GM12878 (cell line): ENCODE data around the gene SHPK. TPM values are rescaled to one million over a fixed set of nuclear protein-coding genes. Genes with fewer than 3 reads are reported as not detected.

Experiments
- ATAC-seq: fragments of 200-7000 bp; cut with Tn5 transposase; 3 replicates; pipeline ENCODE4 v1.9.1; 2020; ENCODE audit warnings: mild to moderate bottlenecking, moderate library complexity
- BruUV-seq: library from RNA; stranded (reverse); fragments of 400-500 nt; replicated peaks from 2 replicates; lab custom pipeline; 2021; lab: Mats Ljungman, UMichigan
- CTCF ChIA-PET: fragments of 300-600 bp; sonication (Branson Sonifier 250); formaldehyde crosslinking; extraction: SDS; loops from one replicate; lab custom pipeline; 2021; ENCODE audit warnings: inconsistent platforms; lab: Yijun Ruan, JAX
- POLR2A ChIA-PET: fragments of 350-600 bp; formaldehyde crosslinking; extraction: SDS; loops from one replicate; lab custom pipeline; 2021; ENCODE audit warnings: inconsistent platforms; lab: Charles Lee
- RAD21 ChIA-PET: fragments of 300-600 bp; sonication (Branson Sonifier 250); formaldehyde crosslinking; loops from one replicate; lab custom pipeline; 2023; ENCODE audit warnings: antibody characterized with exemption; ENCODE audit not compliant: unreplicated experiment; lab: Charles Lee
- SMC1A ChIA-PET: fragments of 300-600 bp; sonication (Branson Sonifier 250); formaldehyde crosslinking; loops from one replicate; lab custom pipeline; 2023; ENCODE audit not compliant: unreplicated experiment, uncharacterized antibody; lab: Charles Lee
- DNase-seq: peaks from one replicate; pipeline ENCODE4 v3.0.0-alpha.2; 2011; ENCODE audit warnings: low read depth, low spot score
- FAIRE-seq: peaks from 3 replicates; lab custom pipeline; 2011; peaks lifted over from hg19 to GRCh38; lab: Jason Lieb, UNC
- H2AFZ ChIP-seq: 2 replicates; pipeline ENCODE4 v1.6.0; 2011; ENCODE audit warnings: low read depth, low read length, control low read depth; ENCODE audit not compliant: control insufficient read depth
- H3K27ac ChIP-seq: 2 replicates; pipeline ENCODE4 v1.5.1; 2011; ENCODE audit warnings: control low read depth; ENCODE audit not compliant: control insufficient read depth, insufficient read depth
- H3K27me3 ChIP-seq, 2 experiments: replicated peaks in 1 of 2; 2 replicates each; pipeline versions ENCODE4 v1.6.0 to v1.6.1; 2011; ENCODE audit warnings: low read length in 1 of 2; ENCODE audit not compliant: control insufficient read depth in 2 of 2, insufficient read depth in 2 of 2
- H3K36me3 ChIP-seq, 2 experiments: 2 replicates each; pipeline ENCODE4 v1.5.1; 2011; ENCODE audit warnings: low read length in 1 of 2; ENCODE audit not compliant: control insufficient read depth in 2 of 2, insufficient read depth in 2 of 2
- H3K4me1 ChIP-seq: 2 replicates; pipeline ENCODE4 v1.6.1; 2011; ENCODE audit warnings: mild to moderate bottlenecking, low read length, moderate library complexity, mixed read lengths; ENCODE audit not compliant: control insufficient read depth, insufficient read depth
- H3K4me2 ChIP-seq: 2 replicates; pipeline ENCODE4 v1.6.0; 2011; ENCODE audit warnings: control low read depth; ENCODE audit not compliant: control insufficient read depth, insufficient read depth
- H3K4me3 ChIP-seq: fragments of 200-600 bp; sonication (generic); 2 replicates; pipeline ENCODE4 v1.5.1; 2016
- H3K79me2 ChIP-seq: 2 replicates; pipeline ENCODE4 v1.6.0; 2011; ENCODE audit warnings: low read length; ENCODE audit not compliant: control insufficient read depth, insufficient read depth
- H3K9ac ChIP-seq: 2 replicates; pipeline ENCODE4 v1.8.0; 2011; ENCODE audit warnings: low read length, control low read depth, mixed read lengths; ENCODE audit not compliant: control insufficient read depth, insufficient read depth
- H3K9me3 ChIP-seq: replicated peaks from 3 replicates; pipeline ENCODE4 v1.5.1; 2011; ENCODE audit warnings: mild to moderate bottlenecking, low read length; ENCODE audit not compliant: control insufficient read depth, insufficient read depth
- H4K20me1 ChIP-seq: 2 replicates; pipeline ENCODE4 v1.6.0; 2011; ENCODE audit not compliant: control insufficient read depth, insufficient read depth
- CEBPB ChIP-seq, 2 experiments: fragments of 150-350 bp in 1 of 2; IDR thresholded peaks; 2 replicates each; pipeline ENCODE4 v1.6.1; 2012 to 2014; ENCODE audit warnings: low read depth in 2 of 2, low read length in 2 of 2, borderline replicate concordance in 1 of 2, inconsistent platforms in 1 of 2
- CREB1 ChIP-seq: IDR thresholded peaks from 2 replicates; pipeline ENCODE4 v1.6.1; 2012; ENCODE audit warnings: low read depth, mild to moderate bottlenecking, inconsistent platforms
- CREM ChIP-seq: IDR thresholded peaks from 2 replicates; pipeline ENCODE4 v1.6.1; 2014; ENCODE audit warnings: antibody characterized with exemption, low read depth
- HCFC1 ChIP-seq: fragments of 150-350 bp; IDR thresholded peaks from 2 replicates; pipeline ENCODE4 v1.6.1; 2014; ENCODE audit warnings: low read length
- PAX5 ChIP-seq: IDR thresholded peaks from 2 replicates; pipeline ENCODE4 v1.6.1; 2011; ENCODE audit warnings: low read depth, low read length, borderline replicate concordance
- POLR2AphosphoS2 ChIP-seq: IDR thresholded peaks from 2 replicates; pipeline ENCODE4 v1.6.1; 2011; ENCODE audit warnings: low read depth, mild to moderate bottlenecking, low read length, improper control_type of control experiment, moderate library complexity
- RUNX3 ChIP-seq: IDR thresholded peaks from 2 replicates; pipeline ENCODE4 v1.6.1; 2012; ENCODE audit warnings: low read length, inconsistent platforms
- SIN3A ChIP-seq: IDR thresholded peaks from 2 replicates; pipeline ENCODE4 v1.6.1; 2012; ENCODE audit warnings: low read depth, low read length, improper control_type of control experiment
- SUPT20H ChIP-seq: IDR thresholded peaks from 2 replicates; pipeline ENCODE4 v1.6.1; 2011; ENCODE audit warnings: low read depth, mild to moderate bottlenecking, low read length, moderate library complexity, borderline replicate concordance; ENCODE audit not compliant: control insufficient read depth
- WRNIP1 ChIP-seq: IDR thresholded peaks from 2 replicates; pipeline ENCODE4 v1.6.1; 2011; ENCODE audit warnings: low read depth, low read length, improper control_type of control experiment, borderline replicate concordance
- ZNF622 ChIP-seq: fragments of 450-650 bp; IDR thresholded peaks from 2 replicates; pipeline ENCODE4 v1.6.1; 2017; ENCODE audit warnings: mild to moderate bottlenecking, inconsistent platforms
- WGBS: methylation state at CpG from one replicate; pipeline ENCODE4 v1.1.6; 2016; ENCODE audit warnings: low lambda C conversion rate; ENCODE audit not compliant: insufficient replicate concordance, insufficient coverage; ENCODE audit errors: missing lambda C conversion rate; 5-methylcytosine and 5-hydroxymethylcytosine counted together
- in situ Hi-C: fragments of 300-500 bp; cut with MboI; formaldehyde crosslinking; loops from 9 replicates; pipeline ENCODE4 v1.14.3; 2018; ENCODE audit warnings: mixed read lengths
- intact Hi-C: fragments of 100-400 bp; cut with micrococcal nuclease; formaldehyde crosslinking; loops from one replicate; pipeline ENCODE4 v1.14.2; 2022; ENCODE audit not compliant: unreplicated experiment
- polyA plus RNA-seq, 11 experiments: library from polyadenylated mRNA; depleted of rRNA in 4 of 11; unstranded in 6 of 11; stranded (reverse) in 5 of 11; fragments of >200 nt; fragmentation: Nextera tagmentation in 4 of 11; fragmentation: Illumina TruSeq in 1 of 11; extraction: Ambion mirVana in 4 of 11; extraction: Trizol in 1 of 11; gene quantifications; 1 replicate in 1 of 11; 2 replicates in 10 of 11; pipeline versions ENCODE4 v1.2.1 to v1.2.3, GENCODE V29; 2011 to 2016; ENCODE audit warnings: inconsistent platforms in 2 of 11, missing spikeins in 2 of 11, low read depth in 1 of 11
- total RNA-seq, 4 experiments: library from RNA; depleted of rRNA in 3 of 4; stranded (reverse); fragments of >200 nt in 3 of 4; fragmentation: Illumina TruSeq in 1 of 4; extraction: Trizol in 1 of 4; gene quantifications; 2 replicates each; pipeline versions ENCODE4 v1.2.1 to v1.2.3, GENCODE V29; 2013 to 2021
- TF ChIP-seq, protein P1 (sequence below): IDR thresholded peaks from 2 replicates; pipeline ENCODE4 v1.6.1; 2012; ENCODE audit warnings: mild to moderate bottlenecking, low read depth, low read length
- TF ChIP-seq, protein P2 (sequence below): fragments of 450-650 bp; IDR thresholded peaks from 2 replicates; pipeline ENCODE4 v1.6.1; 2017; ENCODE audit warnings: antibody characterized with exemption, mild to moderate bottlenecking, moderate library complexity

The SHPK gene
- total and polyA plus RNA-seq, 10 of the 15 experiments (the other 5 are each of a cell fraction or from before 2014, with no cell fraction given): 1.7 to 16.6 (median 12.9) TPM

DNA sequence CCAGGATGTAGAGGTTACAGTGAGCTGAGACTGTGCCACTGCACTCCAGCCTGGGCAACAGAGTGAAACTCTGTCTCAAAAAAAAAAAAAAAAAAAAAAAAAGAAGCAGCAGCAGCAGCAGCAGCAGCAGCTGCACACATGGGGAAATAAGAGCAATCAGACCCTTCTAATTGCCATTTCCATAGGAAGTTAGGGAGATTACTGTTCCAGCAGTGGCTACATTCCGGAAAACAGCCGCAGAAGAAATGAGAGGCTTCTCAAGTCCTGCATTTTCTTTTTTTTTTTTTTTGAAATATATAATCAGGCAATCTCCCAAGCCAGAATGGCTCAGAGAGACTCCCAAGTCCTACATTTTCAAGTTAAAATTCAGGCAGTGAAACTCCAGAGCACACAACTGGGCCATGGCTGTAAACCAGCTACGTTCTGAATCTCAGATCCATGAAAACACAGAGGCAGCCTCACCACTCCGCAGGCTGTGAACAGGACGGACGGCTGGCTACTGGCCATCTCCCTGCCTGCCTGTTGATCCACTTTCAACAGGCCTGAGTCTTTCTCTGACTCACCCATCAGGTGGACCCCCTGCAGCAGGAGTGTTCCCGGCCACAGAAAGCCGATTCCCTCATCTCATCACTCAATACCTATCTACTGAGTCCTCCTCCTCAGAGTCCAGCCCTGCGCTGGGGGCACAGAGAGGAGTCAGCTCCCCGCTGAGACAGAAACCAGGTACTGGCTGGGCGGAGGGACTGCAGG is 41.8 kb downstream of the SHPK start:
- Histone ChIP-seq H3K9ac (no peak overlapping the region), H3K4me1 (no peaks in the 10 kb centered on the region), H2AFZ (no peak overlapping the region), H3K4me3 (no peak overlapping the region), H3K9me3 (no peaks in the 10 kb centered on the region), H3K36me3 (no peaks in the 10 kb centered on the region; a peak in 1 of 4 replicates), H3K4me2 (no peak overlapping the region), H4K20me1 (no peaks in the 10 kb centered on the region), H3K27ac (no peak overlapping the region), H3K79me2 (no peaks in the 10 kb centered on the region), H3K27me3 (no peaks in the 10 kb centered on the region)
- intact Hi-C loops (no loop called here), in situ Hi-C loops (no loop called here)
- no TSS peak for BruUV-seq
- FAIRE-seq (no peak), ATAC-seq (no peak), DNase-seq (no peak)
- ChIA-PET SMC1A (no interaction called here), CTCF (interaction anchor here (0.7 to 1.9 kb wide), 2 partner anchors 9 to 41 kb away, joined by 4 to 9 read pairs; no protein-coding TSS in a partner anchor), POLR2A (no interaction called here), RAD21 (no interaction called here)
- 64% methylated on average over 11 of the region's 11 CpGs for WGBS
- TF ChIP-seq RUNX3 (no peak), SIN3A (no peak), CREM (no peak), CREB1 (no peak), SUPT20H (no peak), HCFC1 (no peak), CEBPB (IDR thresholded peaks at IDR 0.05; ENCODE audit: borderline replicate concordance in 1 of 2, low read depth in 2 of 2, low read length in 2 of 2) (no peak), WRNIP1 (no peak), ZNF622 (no peak), PAX5 (no peak), POLR2AphosphoS2 (no peak)
- TF ChIP-seq, protein P1, sequence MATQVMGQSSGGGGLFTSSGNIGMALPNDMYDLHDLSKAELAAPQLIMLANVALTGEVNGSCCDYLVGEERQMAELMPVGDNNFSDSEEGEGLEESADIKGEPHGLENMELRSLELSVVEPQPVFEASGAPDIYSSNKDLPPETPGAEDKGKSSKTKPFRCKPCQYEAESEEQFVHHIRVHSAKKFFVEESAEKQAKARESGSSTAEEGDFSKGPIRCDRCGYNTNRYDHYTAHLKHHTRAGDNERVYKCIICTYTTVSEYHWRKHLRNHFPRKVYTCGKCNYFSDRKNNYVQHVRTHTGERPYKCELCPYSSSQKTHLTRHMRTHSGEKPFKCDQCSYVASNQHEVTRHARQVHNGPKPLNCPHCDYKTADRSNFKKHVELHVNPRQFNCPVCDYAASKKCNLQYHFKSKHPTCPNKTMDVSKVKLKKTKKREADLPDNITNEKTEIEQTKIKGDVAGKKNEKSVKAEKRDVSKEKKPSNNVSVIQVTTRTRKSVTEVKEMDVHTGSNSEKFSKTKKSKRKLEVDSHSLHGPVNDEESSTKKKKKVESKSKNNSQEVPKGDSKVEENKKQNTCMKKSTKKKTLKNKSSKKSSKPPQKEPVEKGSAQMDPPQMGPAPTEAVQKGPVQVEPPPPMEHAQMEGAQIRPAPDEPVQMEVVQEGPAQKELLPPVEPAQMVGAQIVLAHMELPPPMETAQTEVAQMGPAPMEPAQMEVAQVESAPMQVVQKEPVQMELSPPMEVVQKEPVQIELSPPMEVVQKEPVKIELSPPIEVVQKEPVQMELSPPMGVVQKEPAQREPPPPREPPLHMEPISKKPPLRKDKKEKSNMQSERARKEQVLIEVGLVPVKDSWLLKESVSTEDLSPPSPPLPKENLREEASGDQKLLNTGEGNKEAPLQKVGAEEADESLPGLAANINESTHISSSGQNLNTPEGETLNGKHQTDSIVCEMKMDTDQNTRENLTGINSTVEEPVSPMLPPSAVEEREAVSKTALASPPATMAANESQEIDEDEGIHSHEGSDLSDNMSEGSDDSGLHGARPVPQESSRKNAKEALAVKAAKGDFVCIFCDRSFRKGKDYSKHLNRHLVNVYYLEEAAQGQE: no peak
- TF ChIP-seq, protein P2, sequence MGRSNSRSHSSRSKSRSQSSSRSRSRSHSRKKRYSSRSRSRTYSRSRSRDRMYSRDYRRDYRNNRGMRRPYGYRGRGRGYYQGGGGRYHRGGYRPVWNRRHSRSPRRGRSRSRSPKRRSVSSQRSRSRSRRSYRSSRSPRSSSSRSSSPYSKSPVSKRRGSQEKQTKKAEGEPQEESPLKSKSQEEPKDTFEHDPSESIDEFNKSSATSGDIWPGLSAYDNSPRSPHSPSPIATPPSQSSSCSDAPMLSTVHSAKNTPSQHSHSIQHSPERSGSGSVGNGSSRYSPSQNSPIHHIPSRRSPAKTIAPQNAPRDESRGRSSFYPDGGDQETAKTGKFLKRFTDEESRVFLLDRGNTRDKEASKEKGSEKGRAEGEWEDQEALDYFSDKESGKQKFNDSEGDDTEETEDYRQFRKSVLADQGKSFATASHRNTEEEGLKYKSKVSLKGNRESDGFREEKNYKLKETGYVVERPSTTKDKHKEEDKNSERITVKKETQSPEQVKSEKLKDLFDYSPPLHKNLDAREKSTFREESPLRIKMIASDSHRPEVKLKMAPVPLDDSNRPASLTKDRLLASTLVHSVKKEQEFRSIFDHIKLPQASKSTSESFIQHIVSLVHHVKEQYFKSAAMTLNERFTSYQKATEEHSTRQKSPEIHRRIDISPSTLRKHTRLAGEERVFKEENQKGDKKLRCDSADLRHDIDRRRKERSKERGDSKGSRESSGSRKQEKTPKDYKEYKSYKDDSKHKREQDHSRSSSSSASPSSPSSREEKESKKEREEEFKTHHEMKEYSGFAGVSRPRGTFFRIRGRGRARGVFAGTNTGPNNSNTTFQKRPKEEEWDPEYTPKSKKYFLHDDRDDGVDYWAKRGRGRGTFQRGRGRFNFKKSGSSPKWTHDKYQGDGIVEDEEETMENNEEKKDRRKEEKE: no peak
